Mucosa of rectum (tissue), 2 donors: ENCODE data around the gene CWC25.
"Not testable (repeated sequence)": the region's sequence is repeated elsewhere in the genome, so short reads cannot be mapped to it uniquely, and the experiment has no call there.

Source experiments
- H3K27ac ChIP-seq, 2 donors: one replicate each; pipeline ENCODE4 v1.7.0; 2013; ENCODE audit warnings: inconsistent platforms in 2 of 2, low read depth in 2 of 2, low read length in 2 of 2
- H3K27me3 ChIP-seq, 2 donors: one replicate each; pipeline ENCODE4 v1.7.0; 2013; ENCODE audit warnings: low read length in 2 of 2; ENCODE audit not compliant: control insufficient read depth in 2 of 2, insufficient read depth in 2 of 2
- H3K36me3 ChIP-seq, 2 donors: one replicate each; pipeline ENCODE4 v1.7.0; 2013; ENCODE audit warnings: low read length in 2 of 2; ENCODE audit not compliant: control insufficient read depth in 2 of 2, insufficient read depth in 2 of 2
- H3K4me1 ChIP-seq, 2 donors: one replicate each; pipeline ENCODE4 v1.7.0; 2013; ENCODE audit warnings: low read length in 2 of 2, mild to moderate bottlenecking in 1 of 2; ENCODE audit not compliant: control insufficient read depth in 2 of 2, insufficient read depth in 2 of 2
- H3K4me3 ChIP-seq, 2 donors: one replicate each; pipeline ENCODE4 v1.7.0; 2013; ENCODE audit warnings: low read length in 2 of 2
- H3K9ac ChIP-seq, 2 donors: one replicate each; pipeline ENCODE4 v1.7.0; 2013; ENCODE audit warnings: low read length in 2 of 2, low read depth in 1 of 2, mild to moderate bottlenecking in 1 of 2
- H3K9me3 ChIP-seq, 2 donors: one replicate each; pipeline ENCODE4 v1.7.0; 2013; ENCODE audit warnings: low read length in 2 of 2; ENCODE audit not compliant: control insufficient read depth in 2 of 2
- donor health status: healthy.
- donor health status: Normal muscosa, but diverticular disease.

The CWC25 gene

DNA sequence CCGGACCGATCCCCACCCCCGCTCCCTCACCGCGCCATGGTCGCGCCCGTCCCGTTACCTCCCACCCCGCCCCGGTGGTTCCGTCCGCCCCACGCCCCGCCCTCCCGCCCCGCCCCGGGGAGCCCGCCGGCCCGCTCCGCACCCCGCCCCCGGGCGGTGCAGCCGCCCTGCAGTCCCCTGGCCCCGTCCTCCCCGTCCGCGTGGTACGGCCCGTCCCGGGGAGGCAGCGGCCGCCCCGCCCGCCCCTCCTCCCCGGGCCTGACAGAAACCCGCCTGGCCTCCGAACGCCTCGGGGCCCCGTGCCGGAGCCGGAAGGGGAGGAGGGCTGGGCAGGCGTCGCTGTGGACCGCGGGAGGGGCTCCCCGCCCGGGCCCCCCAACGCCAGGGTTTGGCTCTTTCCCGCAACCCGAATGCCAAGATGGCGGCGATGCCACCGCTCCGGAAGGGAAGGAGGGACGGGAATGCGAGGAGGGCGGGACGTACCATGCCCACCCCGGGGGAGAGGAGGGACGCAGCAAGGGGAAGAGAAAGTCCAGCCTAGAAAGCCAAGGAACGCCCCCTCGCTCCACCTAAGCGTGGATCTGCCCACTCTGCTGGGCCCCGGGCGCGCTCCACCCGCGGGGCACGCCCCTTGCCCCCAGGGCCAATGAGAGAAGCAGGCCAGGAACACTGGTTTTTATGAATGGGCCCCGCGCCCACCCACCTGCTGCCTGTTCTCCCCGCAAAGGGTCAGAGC lies 25.5 kb downstream of the CWC25 start, which contains the start of gene PIP4K2B:
TSS of gene PIP4K2B (minus strand) at position 56 of the 736 bp plus-strand sequence. CDS start 132 bp downstream, outside the sequence.
- Histone ChIP-seq H3K27ac (peak within 1 kb of the TSS; percentile 97 to 98), H3K9ac (peak within 1 kb of the TSS; percentile 77 to 95), H3K36me3 (peaks cover 28 to 32% of the 10 kb centered on the region in 2 donors), H3K9me3 (no peaks in the 10 kb centered on the region), H3K4me1 (peaks cover 21 to 33% of the 10 kb centered on the region in 2 donors), H3K27me3 (no peaks in the 10 kb centered on the region), H3K4me3 (peak within 1 kb of the TSS; percentile 78 to 96)

- Histone ChIP-seq H3K4me1 (peaks cover 21 to 33% of the 10 kb centered on the region in 2 donors), H3K36me3 (peaks cover 23 to 26% of the 10 kb centered on the region in 2 donors), H3K4me3 (peak overlapping the region; percentile 78 to 96), H3K9ac (peak overlapping the region; percentile 69 to 84), H3K9me3 (no peaks in the 10 kb centered on the region), H3K27me3 (no peaks in the 10 kb centered on the region), H3K27ac (peak overlapping the region; percentile 81 to 98)
Observed at GRCh38 chr17:38798614-38799500, 26.3 kb downstream of the CWC25 start.

GRCh38 chr17:38797828-38798227 lies 27.3 kb downstream of the CWC25 start:
- Histone ChIP-seq H3K27me3 (no peaks in the 10 kb centered on the region), H3K9me3 (no peaks in the 10 kb centered on the region), H3K4me1 (peaks cover 21 to 33% of the 10 kb centered on the region in 2 donors), H3K9ac (no peak overlapping the region), H3K4me3 (peak overlapping the region in 1 of 2 donors; percentile 78), H3K36me3 (peaks cover 18 to 19% of the 10 kb centered on the region in 2 donors), H3K27ac (no peak overlapping the region)

- no peak overlapping the region for H3K9ac ChIP-seq
- H3K27ac ChIP-seq = no peak overlapping the region
Observed at GRCh38 chr17:38797158-38797490, 28.0 kb downstream of the CWC25 start.

DNA sequence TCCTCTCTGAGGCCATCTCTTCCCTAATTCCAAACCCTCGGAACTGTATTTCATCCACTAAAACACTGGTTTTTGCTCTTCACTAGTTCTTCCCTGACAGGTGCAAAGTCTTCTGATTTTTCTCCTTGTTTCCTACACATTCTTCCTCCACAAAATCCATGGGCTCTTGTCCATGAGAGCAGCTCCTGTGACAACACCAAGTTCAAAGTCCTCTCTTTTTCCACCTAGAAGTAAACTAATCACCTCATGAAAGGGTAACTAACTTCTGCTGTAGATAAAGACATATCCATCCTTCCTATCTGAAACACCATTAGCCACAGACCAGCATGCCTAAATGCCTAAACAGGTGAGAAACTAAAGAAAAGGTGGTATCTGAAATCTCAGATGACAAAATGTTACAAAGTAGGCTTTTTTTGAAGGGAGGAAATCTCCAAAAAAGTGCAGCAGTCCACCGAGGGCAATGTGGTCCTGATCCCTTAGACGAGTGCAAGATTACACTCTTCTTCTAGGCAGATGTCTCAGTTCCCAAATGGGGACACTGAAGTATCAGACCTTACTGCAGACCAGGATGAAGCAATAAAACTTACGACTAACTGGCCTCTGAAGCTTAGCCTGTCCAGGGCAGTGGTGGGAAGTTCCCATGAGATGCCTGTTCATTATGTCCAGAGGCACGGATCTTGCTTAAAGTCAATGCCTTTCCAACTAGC lies 28.5 kb downstream of the CWC25 start:
- Histone ChIP-seq H3K4me1 (peaks cover 21 to 33% of the 10 kb centered on the region in 2 donors), H3K4me3 (peak overlapping the region in 1 of 2 donors; percentile 39), H3K27me3 (no peaks in the 10 kb centered on the region), H3K27ac (no peak overlapping the region), H3K36me3 (peaks cover 6 to 9% of the 10 kb centered on the region in 2 donors), H3K9ac (no peak overlapping the region), H3K9me3 (no peaks in the 10 kb centered on the region)

More at GRCh38 chr17:38797158-38797490, 28.0 kb downstream of the CWC25 start:
- Histone ChIP-seq H3K27me3 (no peaks in the 10 kb centered on the region), H3K4me1 (peaks cover 21 to 33% of the 10 kb centered on the region in 2 donors), H3K4me3 (no peak overlapping the region), H3K36me3 (peaks cover 11 to 14% of the 10 kb centered on the region in 2 donors), H3K9me3 (no peaks in the 10 kb centered on the region)

DNA sequence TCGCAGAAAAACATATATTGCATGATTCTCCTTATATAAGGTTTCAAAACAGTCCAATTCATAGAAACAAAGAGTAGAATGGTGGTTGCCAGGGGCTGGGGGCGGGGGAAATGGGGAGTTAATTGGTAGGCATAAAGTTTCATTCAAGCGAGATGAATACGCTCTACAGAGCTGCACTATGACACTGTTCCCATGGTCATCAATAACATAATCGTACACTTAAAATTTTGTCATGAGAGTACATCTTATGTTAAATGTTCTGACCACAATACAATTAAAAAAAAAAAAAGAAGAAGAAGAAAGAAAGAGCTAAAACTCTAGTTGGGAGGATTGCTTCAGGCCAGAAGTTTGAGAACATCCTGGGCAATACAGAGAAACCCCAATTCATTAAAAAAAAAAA lies 30.9 kb downstream of the CWC25 start:
- peaks cover 21 to 31% of the 10 kb centered on the region in 2 donors for H3K4me1 ChIP-seq
- no peaks in the 10 kb centered on the region for H3K27me3 ChIP-seq
- no peak overlapping the region for H3K9ac ChIP-seq
- H3K27ac ChIP-seq = no peak overlapping the region
- no peak overlapping the region for H3K4me3 ChIP-seq
- H3K9me3 ChIP-seq = no peaks in the 10 kb centered on the region
- H3K36me3 ChIP-seq = peaks cover 0 to 2% of the 10 kb centered on the region in 2 donors

- Histone ChIP-seq H3K27ac (no peak overlapping the region), H3K4me1 (peaks cover 0 to 2% of the 10 kb centered on the region in 2 donors), H3K27me3 (no peaks in the 10 kb centered on the region), H3K9me3 (no peaks in the 10 kb centered on the region), H3K9ac (no peak overlapping the region), H3K36me3 (peaks cover 6 to 9% of the 10 kb centered on the region in 2 donors), H3K4me3 (no peak overlapping the region)
Observed at GRCh38 chr17:38791162-38791561, 34.0 kb downstream of the CWC25 start.

DNA sequence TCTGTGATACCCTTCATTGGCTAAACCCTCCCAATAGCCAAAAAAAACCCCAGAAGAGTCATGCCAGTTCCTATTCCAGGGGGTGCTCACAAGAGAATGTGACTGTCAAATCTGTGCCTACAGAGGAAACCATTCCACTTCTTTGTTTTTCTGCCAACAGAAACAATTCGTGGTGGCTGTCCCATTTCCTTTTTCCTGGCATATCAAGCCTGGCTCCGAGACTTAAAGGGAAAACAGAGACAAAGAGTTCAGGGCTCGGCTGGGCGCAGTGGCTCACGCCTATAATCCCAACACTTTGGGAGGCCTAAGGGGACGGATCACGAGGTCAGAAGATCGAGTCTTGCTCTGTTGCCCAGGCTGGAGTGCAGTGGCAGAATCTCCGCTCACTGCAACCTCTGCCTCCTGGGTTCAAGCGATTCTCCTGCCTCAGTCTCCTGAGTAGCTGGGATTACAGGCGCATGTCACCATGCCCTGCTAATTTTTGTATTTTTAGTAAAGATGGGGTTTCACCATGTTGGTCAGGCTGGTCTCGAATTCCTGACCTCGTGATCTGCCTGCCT lies 34.9 kb downstream of the CWC25 start:
- not testable (repeated sequence) for H3K27me3 ChIP-seq, H3K9ac ChIP-seq, H3K4me1 ChIP-seq, H3K4me3 ChIP-seq, H3K9me3 ChIP-seq, H3K27ac ChIP-seq
- peaks cover 11 to 16% of the 10 kb centered on the region in 2 donors for H3K36me3 ChIP-seq

GRCh38 chr17:38789185-38789584 lies 35.9 kb downstream of the CWC25 start:
- no peaks in the 10 kb centered on the region for H3K9me3 ChIP-seq
- no peak overlapping the region for H3K9ac ChIP-seq
- no peak overlapping the region for H3K27ac ChIP-seq
- H3K4me3 ChIP-seq = no peak overlapping the region
- H3K4me1 ChIP-seq = no peaks in the 10 kb centered on the region
- peaks cover 19 to 23% of the 10 kb centered on the region in 2 donors for H3K36me3 ChIP-seq
- H3K27me3 ChIP-seq = no peaks in the 10 kb centered on the region
